Limb (tissue), 2 donors: ENCODE measurements around the gene OTUD3.
A peak's percentile ranks its signal among the peaks of the same experiment; 100 is the strongest.
"Not testable (repeated sequence)": the region's sequence is repeated elsewhere in the genome, so short reads cannot be mapped to it uniquely, and the experiment has no call there.

Experiments
- DNase-seq, 2 donors: peaks; one replicate each; pipeline ENCODE4 v3.0.0-alpha.2; 2016; ENCODE audit errors: extremely low spot score in 2 of 2

OTUD3 gene, protein sequence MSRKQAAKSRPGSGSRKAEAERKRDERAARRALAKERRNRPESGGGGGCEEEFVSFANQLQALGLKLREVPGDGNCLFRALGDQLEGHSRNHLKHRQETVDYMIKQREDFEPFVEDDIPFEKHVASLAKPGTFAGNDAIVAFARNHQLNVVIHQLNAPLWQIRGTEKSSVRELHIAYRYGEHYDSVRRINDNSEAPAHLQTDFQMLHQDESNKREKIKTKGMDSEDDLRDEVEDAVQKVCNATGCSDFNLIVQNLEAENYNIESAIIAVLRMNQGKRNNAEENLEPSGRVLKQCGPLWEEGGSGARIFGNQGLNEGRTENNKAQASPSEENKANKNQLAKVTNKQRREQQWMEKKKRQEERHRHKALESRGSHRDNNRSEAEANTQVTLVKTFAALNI

DNA sequence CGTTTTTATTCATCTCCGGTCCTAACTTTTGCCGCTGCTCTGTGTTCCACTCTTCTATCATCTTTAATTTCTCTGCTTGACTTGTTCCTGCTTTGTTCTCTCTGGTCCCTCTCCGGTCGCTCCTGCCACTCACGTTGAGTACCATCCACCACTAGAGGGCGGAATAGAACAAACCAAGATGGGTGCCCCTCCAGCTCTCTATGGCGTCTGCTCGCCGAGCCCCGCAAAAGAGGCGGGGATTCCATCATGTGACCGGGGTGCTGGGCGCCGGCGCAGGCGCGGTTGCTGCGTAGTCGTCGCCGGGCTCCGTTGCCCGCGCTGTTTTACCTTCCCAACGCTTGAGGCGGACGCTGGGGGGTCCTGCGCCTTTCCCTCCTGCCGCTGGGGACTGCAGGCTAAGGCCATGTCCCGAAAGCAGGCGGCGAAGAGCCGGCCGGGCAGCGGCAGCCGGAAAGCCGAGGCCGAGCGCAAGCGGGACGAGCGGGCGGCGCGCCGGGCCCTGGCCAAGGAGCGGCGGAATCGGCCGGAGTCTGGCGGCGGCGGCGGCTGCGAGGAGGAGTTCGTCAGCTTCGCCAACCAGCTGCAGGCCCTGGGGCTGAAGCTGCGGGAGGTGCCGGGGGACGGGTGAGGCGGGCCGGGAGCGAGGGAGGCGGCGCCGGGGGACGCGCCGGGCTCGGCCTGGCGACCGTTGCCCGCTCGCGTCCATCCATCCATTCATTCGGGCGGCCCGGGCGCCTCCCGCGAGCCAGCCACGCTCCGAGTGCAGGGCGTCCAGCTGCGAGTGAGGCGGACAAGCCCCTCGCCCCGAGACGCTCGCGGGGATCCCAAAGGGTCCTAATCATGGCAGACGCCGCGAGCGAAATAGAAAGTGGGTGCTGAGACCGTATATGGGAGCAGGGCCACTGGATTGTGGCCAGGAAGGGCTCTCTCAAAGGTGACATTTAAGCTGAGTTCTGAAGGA, at the start of gene OTUD3:
OTUD3 (plus strand) TSS at position 285 of the 961 bp plus-strand sequence; CDS start at position 404, 119 bp downstream.
- peak; percentile 95 to 98 for DNase-seq

DNA sequence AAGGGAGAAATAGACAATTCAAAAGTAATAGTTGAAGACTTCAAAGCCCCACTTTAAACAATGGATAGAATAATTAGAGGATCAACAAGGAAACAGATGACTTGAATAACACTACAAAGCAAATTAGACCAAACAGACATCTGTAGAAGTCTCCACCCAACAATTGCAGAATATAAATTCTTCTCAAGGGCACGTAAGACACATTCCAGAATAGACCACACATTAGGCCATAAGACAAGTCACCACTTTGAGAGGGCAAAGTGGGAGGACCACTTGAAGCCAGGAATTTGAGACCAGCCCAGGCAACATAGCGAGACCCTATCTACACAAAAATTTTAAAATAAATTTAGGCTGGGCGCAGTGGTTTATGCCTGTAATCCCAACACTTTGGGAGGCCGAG, 46.6 kb upstream of the OTUD3 start:
- DNase-seq = no peak

DNA sequence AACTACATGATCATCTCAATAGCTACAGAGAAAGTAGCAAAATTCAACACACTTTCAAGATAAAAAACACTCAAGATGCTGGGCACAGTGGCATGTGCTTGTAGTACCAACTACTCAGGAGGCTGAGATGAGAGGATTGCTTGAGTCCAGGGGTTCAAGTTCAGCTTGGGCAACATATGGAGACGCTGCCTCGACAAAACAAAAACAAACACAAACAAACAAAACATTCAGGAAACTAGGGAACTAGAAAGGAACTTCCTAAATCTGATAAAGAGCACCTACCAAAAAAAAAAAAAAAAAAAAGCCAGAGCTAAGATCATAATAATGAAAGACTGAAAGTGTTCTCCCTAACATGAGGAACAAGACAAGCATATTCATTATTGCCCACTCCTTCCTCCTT, 44.3 kb upstream of the OTUD3 start:
- DNase-seq = no peak

GRCh38 chr1:19840228-19840627, 42.0 kb upstream of the OTUD3 start:
- DNase-seq = no peak

GRCh38 chr1:19844731-19845495, 37.3 kb upstream of the OTUD3 start:
- no peak for DNase-seq

DNA sequence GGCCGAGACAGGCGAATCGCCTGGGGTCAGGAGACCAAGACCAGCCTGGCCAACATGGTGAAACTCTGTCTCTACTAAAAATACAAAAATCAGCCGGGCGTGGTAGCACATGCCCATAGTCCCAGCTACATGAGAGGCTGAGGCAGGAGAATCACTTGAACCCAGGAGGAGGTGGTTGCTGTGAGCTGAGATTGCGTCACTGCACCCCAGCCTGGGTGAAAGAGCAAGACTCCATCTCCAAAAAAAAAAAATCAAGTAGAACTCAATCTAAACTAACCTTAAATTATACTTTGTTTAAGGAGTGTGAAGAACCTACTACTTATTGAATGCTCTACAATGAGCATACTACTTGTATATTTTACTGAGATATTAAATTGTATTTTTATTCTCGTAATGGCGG, 36.6 kb upstream of the OTUD3 start:
- no peak for DNase-seq

- no peak for DNase-seq
Observed at GRCh38 chr1:19846338-19846737, 35.9 kb upstream of the OTUD3 start.

DNA sequence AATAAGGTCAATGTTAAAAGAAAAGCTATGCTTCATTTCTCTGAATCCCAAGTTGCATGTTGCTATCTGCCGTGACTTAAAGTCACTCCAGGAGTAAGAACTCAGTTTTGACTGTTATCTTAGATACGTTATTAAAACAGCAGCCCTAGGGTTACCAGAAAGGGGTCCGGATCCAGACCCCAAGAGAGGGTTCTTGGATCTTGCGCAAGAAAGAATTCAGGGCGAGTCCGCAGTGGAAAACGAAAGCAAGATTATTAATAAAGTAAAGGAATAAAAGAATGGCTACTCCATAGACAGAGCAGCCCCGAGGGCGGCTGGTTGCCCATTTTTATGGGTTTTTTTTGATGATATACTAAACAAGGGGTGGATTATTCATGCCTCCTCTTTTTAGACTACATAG, 34.9 kb upstream of the OTUD3 start:
- not testable (repeated sequence) for DNase-seq

DNA sequence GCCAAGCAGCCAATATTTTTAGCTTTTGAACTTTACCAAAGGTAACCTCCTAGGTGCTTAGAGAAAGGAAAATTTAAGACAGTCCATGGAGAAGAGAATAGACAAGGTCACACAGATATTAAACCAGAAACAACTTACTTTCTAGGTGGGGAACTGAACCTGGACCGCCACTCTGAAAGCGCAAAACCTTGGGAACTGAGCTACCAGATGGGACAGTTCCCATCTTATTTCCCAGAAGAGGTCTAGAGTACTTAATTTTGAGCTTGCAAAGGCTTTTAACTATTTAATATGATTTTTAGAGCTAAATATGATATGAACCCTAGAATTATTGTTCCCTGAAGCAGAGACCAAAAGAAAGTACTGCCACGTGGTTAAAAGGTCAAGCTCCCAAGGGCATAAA, 32.9 kb upstream of the OTUD3 start:
- DNase-seq = not testable (repeated sequence)

GRCh38 chr1:19850214-19850613, 32.0 kb upstream of the OTUD3 start:
- no peak for DNase-seq

DNA sequence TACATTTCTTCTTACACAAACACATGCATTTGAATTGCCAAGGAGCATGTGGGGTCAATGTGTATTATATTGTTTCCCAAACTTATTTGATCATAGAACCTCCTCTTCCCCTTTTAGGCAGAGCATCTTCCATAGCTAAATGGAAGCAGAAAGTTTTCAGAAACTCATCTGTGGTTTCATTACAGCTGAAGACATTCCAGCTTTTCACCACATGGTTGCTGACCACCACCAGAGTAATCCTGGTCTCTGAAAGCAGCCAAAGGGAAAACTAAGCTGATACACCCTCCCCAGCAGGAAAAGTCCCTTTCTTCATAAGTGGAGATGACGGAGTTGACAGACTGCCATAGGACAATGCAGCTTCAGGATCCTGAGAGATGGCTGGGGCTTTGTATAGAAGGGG, 30.2 kb upstream of the OTUD3 start:
- DNase-seq = no peak

DNA sequence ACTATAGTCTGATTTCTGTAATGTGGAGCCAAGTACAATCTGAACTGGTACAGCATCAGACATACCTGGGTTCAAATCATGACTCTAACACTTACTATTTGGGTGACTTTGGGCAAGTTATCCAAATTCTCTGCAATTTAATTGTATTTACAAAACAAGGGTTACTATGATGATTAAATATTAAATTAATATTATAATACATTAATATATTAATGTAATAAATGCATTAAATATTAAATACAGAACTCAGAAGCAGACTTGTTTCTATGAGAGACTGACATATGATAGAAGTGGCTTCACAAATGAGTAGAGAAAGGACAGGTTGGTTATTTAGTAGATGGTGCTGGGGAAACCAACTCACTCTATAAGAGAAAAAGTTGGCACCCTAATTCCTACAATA, 27.3 kb upstream of the OTUD3 start:
- DNase-seq = no peak

- DNase-seq = no peak
Observed at GRCh38 chr1:19858893-19859292, 23.3 kb upstream of the OTUD3 start.

GRCh38 chr1:19859876-19860275, 22.3 kb upstream of the OTUD3 start:
- DNase-seq = no peak

DNA sequence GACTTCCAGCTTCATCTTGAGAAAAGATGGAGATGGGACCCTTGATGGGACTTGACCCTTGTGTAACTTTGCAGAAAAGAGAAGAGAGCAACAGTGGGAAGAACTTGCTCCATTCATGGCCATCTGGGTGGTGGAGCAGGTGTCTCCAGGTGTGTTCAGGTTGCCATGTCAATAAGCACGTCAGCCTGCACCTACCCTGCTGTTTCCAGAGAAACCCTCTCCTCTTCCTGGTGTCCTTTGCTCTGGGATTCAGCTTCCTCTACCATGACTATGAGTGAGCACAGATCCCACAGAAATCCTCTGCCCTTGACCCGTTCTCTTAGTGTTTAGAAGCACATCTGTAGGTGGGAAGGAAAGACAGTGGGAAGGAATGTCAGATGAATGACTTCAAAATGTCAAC, 21.8 kb upstream of the OTUD3 start:
- DNase-seq = no peak

- DNase-seq = no peak
Observed at GRCh38 chr1:19861034-19861433, 21.2 kb upstream of the OTUD3 start.

- no peak for DNase-seq
Observed at GRCh38 chr1:19861842-19862530, 20.2 kb upstream of the OTUD3 start.

DNA sequence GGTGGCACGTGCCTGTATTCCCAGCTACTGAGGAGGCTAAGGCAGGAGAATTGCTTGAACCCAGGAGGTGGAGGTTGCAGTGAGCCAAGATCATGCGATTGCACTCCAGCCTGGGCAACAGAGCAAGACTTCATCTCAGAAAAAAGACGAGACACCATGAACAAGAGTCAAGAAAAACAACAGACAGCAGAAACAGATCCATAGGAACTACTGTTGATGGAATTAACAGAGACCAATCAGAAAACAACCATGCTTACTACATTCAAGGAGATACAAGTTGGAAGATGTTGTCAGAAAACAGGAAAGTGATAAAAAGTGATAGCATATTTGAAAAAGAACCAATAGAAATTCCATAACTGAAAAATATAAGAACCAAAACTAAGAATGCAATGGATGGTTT, 19.3 kb upstream of the OTUD3 start:
- DNase-seq = no peak

GRCh38 chr1:19864570-19865160, 17.5 kb upstream of the OTUD3 start:
- DNase-seq = no peak

DNA sequence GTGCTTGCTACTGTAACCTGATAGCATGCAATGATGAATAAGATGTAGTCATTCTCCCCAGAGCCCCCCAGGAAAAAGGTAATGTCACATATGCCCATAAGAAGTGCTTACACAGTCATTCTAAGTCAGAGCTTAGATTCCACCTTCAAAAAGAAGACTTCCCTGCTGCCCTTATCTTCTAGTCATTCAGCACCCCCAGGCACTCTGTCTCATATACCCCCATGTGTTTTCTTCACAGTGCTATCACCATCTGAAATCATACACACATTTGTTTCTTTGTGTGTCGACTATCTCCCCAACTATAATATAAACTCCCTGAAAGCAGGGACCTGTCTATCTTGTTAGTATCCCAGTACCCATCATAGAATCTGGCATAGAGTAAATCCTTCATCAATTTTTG, 16.2 kb upstream of the OTUD3 start:
- no peak for DNase-seq

- no peak for DNase-seq
Observed at GRCh38 chr1:19866758-19867157, 15.4 kb upstream of the OTUD3 start.
